Activated T-helper 1 cell treated with anti-CD3 and anti-CD28 coated beads, Interleukin-12 subunit alpha, Interleukin-12 subunit beta, Interleukin-2, Interleukin-4 antibody, amounts not matched to agents 30 ng/mL and 10 ng/mL and 1 ng/mL, durations not matched to agents 14 hours and 24 hours and 36 hours (primary cell): ENCODE data around the gene TRIM52. TPM values are rescaled to one million over a fixed set of nuclear protein-coding genes. Genes with fewer than 3 reads are reported as not detected.
"Not testable (repeated sequence)": the region's sequence is repeated elsewhere in the genome, so short reads cannot be mapped to it uniquely, and the experiment has no call there.

Source experiments
- DNase-seq: peaks from one replicate; pipeline ENCODE4 v3.0.0; 2021; ENCODE audit warnings: low spot score
- H3K27ac Mint-ChIP-seq: one replicate; pipeline ENCODE4 v1.8.0; 2021; ENCODE audit warnings: mild to moderate bottlenecking, mixed read lengths
- H3K27me3 Mint-ChIP-seq: one replicate; pipeline ENCODE4 v1.8.0; 2022; ENCODE audit warnings: mild to moderate bottlenecking, moderate library complexity, mixed read lengths; ENCODE audit not compliant: insufficient read depth
- H3K36me3 Mint-ChIP-seq: one replicate; pipeline ENCODE4 v1.8.0; 2021; ENCODE audit warnings: low read depth, mixed read lengths
- H3K4me1 Mint-ChIP-seq: one replicate; pipeline ENCODE4 v1.8.0; 2021; ENCODE audit warnings: low read depth, mixed read lengths
- H3K4me3 Mint-ChIP-seq: one replicate; pipeline ENCODE4 v1.8.0; 2021; ENCODE audit warnings: mild to moderate bottlenecking, moderate library complexity, mixed read lengths
- H3K9me3 Mint-ChIP-seq: one replicate; pipeline ENCODE4 v1.8.0; 2021; ENCODE audit warnings: mixed read lengths
- intact Hi-C: fragments of 100-400 bp; cut with micrococcal nuclease; formaldehyde crosslinking; loops from one replicate; pipeline ENCODE4 v1.15.1; 2024
- total RNA-seq: library from RNA; stranded (reverse); gene quantifications from 2 replicates; pipeline ENCODE4 v1.2.3, GENCODE V29; 2022

The TRIM52 gene
- total RNA-seq, 1 donor from 2014 or later, result 15.3 TPM

DNA sequence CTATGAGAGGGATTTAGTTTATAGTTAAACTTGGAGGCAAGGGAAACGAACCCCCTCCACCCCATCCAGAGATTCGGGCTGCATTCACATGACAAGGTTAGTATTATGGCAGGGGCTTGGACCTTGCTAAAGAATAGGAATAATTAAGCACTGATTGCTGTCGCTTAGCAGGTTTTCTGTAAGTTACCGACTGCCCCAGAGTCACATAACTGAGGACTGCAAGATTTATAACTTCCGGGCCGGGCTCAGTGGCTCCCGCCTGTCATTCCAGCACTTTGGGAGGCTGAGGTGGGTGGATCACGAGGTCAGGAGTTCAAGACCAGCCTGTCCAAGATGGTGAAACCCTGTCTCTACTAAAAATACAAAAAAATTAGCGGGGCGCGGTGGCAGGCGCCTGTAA, 7.0 kb upstream of the TRIM52 start:
- H3K27me3 Mint-ChIP-seq, DNase-seq, intact Hi-C loops, H3K36me3 Mint-ChIP-seq, H3K27ac Mint-ChIP-seq, H3K4me1 Mint-ChIP-seq, H3K9me3 Mint-ChIP-seq, H3K4me3 Mint-ChIP-seq: not testable (repeated sequence)

- intact Hi-C loops, DNase-seq, H3K9me3 Mint-ChIP-seq, H3K27ac Mint-ChIP-seq, H3K27me3 Mint-ChIP-seq, H3K4me1 Mint-ChIP-seq, H3K36me3 Mint-ChIP-seq, H3K4me3 Mint-ChIP-seq: not testable (repeated sequence)
These were observed 6.5 kb upstream of the TRIM52 start for GRCh38 chr5:181267291-181267904.

DNA sequence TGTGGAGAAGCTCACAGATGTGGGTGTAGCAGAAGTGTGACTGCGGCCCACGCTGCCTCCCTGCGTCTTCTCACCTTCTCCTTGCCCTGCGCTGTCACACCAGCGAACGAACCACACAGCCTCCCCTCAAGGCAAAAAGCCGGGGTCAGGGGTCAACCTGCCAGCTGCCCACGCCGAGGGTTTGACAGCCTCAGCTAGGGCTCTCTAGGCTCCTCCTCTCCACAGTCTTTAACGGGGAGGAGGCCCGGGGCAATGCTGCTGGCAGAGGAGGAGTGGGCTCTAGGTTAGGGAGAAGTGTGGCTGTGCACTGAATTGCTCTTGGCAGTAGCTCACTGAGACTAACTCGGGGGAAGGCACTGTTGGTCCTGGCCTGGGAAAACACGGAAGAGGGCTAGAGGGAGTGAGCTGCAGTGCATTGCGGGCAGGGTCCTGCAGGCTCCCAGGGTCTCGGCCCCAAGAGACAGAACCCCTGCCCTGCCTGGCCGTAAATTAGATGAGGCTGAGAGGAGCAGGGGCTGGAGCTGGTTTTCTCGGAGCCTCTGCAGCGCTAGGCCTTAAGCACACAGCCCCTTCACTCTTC, 4.2 kb upstream of the TRIM52 start:
- Mint-ChIP-seq H3K36me3 (peaks cover 12% of the 10 kb centered on the region), H3K27ac (no peak overlapping the region), H3K4me3 (no peak overlapping the region), H3K4me1 (peaks cover 5% of the 10 kb centered on the region), H3K27me3 (peaks cover 2% of the 10 kb centered on the region), H3K9me3 (no peaks in the 10 kb centered on the region)
- no peak for DNase-seq
- intact Hi-C loops, result no loop called here

- Mint-ChIP-seq H3K9me3 (no peaks in the 10 kb centered on the region), H3K4me3 (peak overlapping the region; percentile 99), H3K27ac (no peak overlapping the region), H3K27me3 (peaks cover 2% of the 10 kb centered on the region), H3K4me1 (peaks cover 21% of the 10 kb centered on the region), H3K36me3 (peaks cover 19% of the 10 kb centered on the region)
- intact Hi-C loops, result loop anchor here (5.0 kb wide), 2 partner anchors 401 to 451 kb away; partner anchors contain the start of gene ZFP62
- no peak for DNase-seq
These were observed 2.7 kb upstream of the TRIM52 start for GRCh38 chr5:181263633-181264032.

GRCh38 chr5:181261320-181262049, 542 bp upstream of the TRIM52 start:
- H3K27me3 Mint-ChIP-seq, result no peaks in the 10 kb centered on the region
- peak overlapping the region; percentile 96 for H3K27ac Mint-ChIP-seq
- peak; percentile 71 for DNase-seq
- H3K36me3 Mint-ChIP-seq, result peaks cover 27% of the 10 kb centered on the region
- intact Hi-C loops, result loop anchor here (1.0 to 5.0 kb wide), 8 partner anchors 15 to 449 kb away; partner anchors contain the start of genes TRIM41 and ZFP62
- H3K4me1 Mint-ChIP-seq, result peaks cover 37% of the 10 kb centered on the region
- no peaks in the 10 kb centered on the region for H3K9me3 Mint-ChIP-seq
- H3K4me3 Mint-ChIP-seq, result peak overlapping the region; percentile 99

GRCh38 chr5:181259974-181260719, 796 bp downstream of the TRIM52 start:
- no peak for DNase-seq
- Mint-ChIP-seq H3K27ac (peak overlapping the region; percentile 96), H3K36me3 (peaks cover 37% of the 10 kb centered on the region), H3K4me3 (peak overlapping the region; percentile 99), H3K9me3 (no peaks in the 10 kb centered on the region), H3K4me1 (peaks cover 49% of the 10 kb centered on the region), H3K27me3 (no peaks in the 10 kb centered on the region)
- intact Hi-C loops, result loop anchor here (5.0 kb wide), 2 partner anchors 398 to 448 kb away; partner anchors contain the start of gene ZFP62

- Mint-ChIP-seq H3K4me1 (peaks cover 56% of the 10 kb centered on the region), H3K9me3 (no peaks in the 10 kb centered on the region), H3K27ac (peak overlapping the region; percentile 96), H3K4me3 (peak overlapping the region; percentile 99), H3K27me3 (no peaks in the 10 kb centered on the region), H3K36me3 (peaks cover 42% of the 10 kb centered on the region)
- intact Hi-C loops, result no loop called here
- no peak for DNase-seq
These were observed 1.7 kb downstream of the TRIM52 start for GRCh38 chr5:181259283-181259682.

- Mint-ChIP-seq H3K36me3 (peaks cover 41% of the 10 kb centered on the region), H3K27me3 (no peaks in the 10 kb centered on the region), H3K4me1 (peaks cover 60% of the 10 kb centered on the region), H3K4me3 (peak overlapping the region; percentile 99), H3K27ac (peak overlapping the region; percentile 40), H3K9me3 (no peaks in the 10 kb centered on the region)
- DNase-seq, result no peak
- intact Hi-C loops, result no loop called here
These were observed 2.4 kb downstream of the TRIM52 start for GRCh38 chr5:181258576-181258975.

GRCh38 chr5:181255836-181256578, 4.9 kb downstream of the TRIM52 start:
- DNase-seq, result no peak
- Mint-ChIP-seq H3K27ac (no peak overlapping the region), H3K27me3 (no peaks in the 10 kb centered on the region), H3K36me3 (peaks cover 41% of the 10 kb centered on the region), H3K4me3 (no peak overlapping the region), H3K4me1 (peaks cover 74% of the 10 kb centered on the region), H3K9me3 (no peaks in the 10 kb centered on the region)
- intact Hi-C loops, result no loop called here

- no peaks in the 10 kb centered on the region for H3K27me3 Mint-ChIP-seq
- no peak overlapping the region for H3K27ac Mint-ChIP-seq
- DNase-seq, result no peak
- no peak overlapping the region for H3K4me3 Mint-ChIP-seq
- no peaks in the 10 kb centered on the region for H3K9me3 Mint-ChIP-seq
- H3K4me1 Mint-ChIP-seq, result peaks cover 77% of the 10 kb centered on the region
- peaks cover 40% of the 10 kb centered on the region for H3K36me3 Mint-ChIP-seq
- intact Hi-C loops, result no loop called here
These were observed 5.7 kb downstream of the TRIM52 start for GRCh38 chr5:181255276-181255675.

DNA sequence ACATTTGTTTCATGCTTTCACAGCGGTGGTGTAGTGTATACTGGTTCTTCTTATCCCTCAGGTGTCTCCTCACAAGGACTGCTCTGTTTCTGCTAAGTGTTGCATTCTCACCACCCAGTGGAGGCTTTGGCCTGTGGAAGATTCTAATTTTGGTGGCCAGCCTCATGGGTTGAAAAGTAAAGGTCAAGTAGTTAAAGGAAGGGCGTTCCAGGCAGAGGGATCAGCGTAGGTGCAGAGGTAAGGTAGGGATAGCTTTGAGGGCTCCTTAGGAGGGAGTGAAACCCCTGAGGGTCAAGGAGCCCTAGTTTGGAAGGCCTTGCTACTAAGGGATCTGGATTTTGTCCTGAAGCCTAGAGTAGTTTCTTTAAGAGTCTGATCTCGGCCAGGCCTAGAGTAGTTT, 12.7 kb downstream of the TRIM52 start:
- no peak for DNase-seq
- H3K27me3 Mint-ChIP-seq, result no peaks in the 10 kb centered on the region
- H3K36me3 Mint-ChIP-seq, result peaks cover 23% of the 10 kb centered on the region
- intact Hi-C loops, result loop anchor here (10.0 kb wide), 3 partner anchors 753 to 1693 kb away; partner anchors contain the start of genes CNOT6, MAPK9 and RUFY1
- H3K9me3 Mint-ChIP-seq, result no peaks in the 10 kb centered on the region
- H3K4me3 Mint-ChIP-seq, result peak overlapping the region; percentile 94
- H3K27ac Mint-ChIP-seq, result peak overlapping the region; percentile 84
- H3K4me1 Mint-ChIP-seq, result peaks cover 65% of the 10 kb centered on the region
